ENCODE results near the gene THPO. TPM values are rescaled to one million over a fixed set of nuclear protein-coding genes. Genes with fewer than 3 reads are reported as not detected.

THPO gene
- total and polyA plus RNA-seq, 9 of the 15 experiments (the other 6 are each of a cell fraction or from before 2014, with no cell fraction given) = 0.11 to 1.1 (median 0.35) TPM; not detected in 1

- TF ChIP-seq FOXJ3 (CRISPR knock-in tag; IDR thresholded peaks at IDR 0.05) = no peak
- TF ChIP-seq GTF2E2 (tag; IDR thresholded peaks at IDR 0.05) = no peak
- TF ChIP-seq SRSF9 (IDR thresholded peaks at IDR 0.05; ENCODE audit: borderline replicate concordance, low read depth, low read length) = no peak
- TF ChIP-seq TCF3 (CRISPR knock-in tag; IDR thresholded peaks at IDR 0.05) = 0 out of 2 replicates have a peak, but pooled peaks have one; percentile 10
- no peak; the same call in 1 of the 2 replicates for TF ChIP-seq GABPA (tag; conservative IDR thresholded peaks at IDR 0.05; ENCODE audit: low read depth)
- no peak for TF ChIP-seq NR2C1 (IDR thresholded peaks at IDR 0.05)
- no peak for TF ChIP-seq NR2C1 (tag; IDR thresholded peaks at IDR 0.05)
- no peak for TF ChIP-seq LEF1 (IDR thresholded peaks at IDR 0.05)
- no peak for TF ChIP-seq SRSF7 (optimal IDR thresholded peaks at IDR 0.05; ENCODE audit: low read depth, low read length)
- TF ChIP-seq ZNF830 (CRISPR knock-in tag; IDR thresholded peaks at IDR 0.05) = no peak
- TF ChIP-seq ELF2 (CRISPR knock-in tag; IDR thresholded peaks at IDR 0.05) = no peak
- TF ChIP-seq HDAC1 (IDR thresholded peaks at IDR 0.05) = 0 out of 4 replicates have a peak, but pooled peaks of 1 of the 2 experiments have one; percentile 29
- no peak for TF ChIP-seq MAX (CRISPR knock-in tag; IDR thresholded peaks at IDR 0.05)
- no peak for TF ChIP-seq DPF2 (IDR thresholded peaks at IDR 0.05)
- 0 out of 2 replicates have a peak, but pooled peaks have one; percentile 41 for TF ChIP-seq MTA3 (IDR thresholded peaks at IDR 0.05; ENCODE audit: borderline replicate concordance)
- peak in 1 of 2 experiments; percentile 86; a peak in 1 of 4 replicates for TF ChIP-seq RCOR1 (IDR thresholded peaks at IDR 0.05; ENCODE audit: borderline replicate concordance in 1 of 2, low read depth in 2 of 2, low read length in 2 of 2)
- TF ChIP-seq ZNF280A (IDR thresholded peaks at IDR 0.05; ENCODE audit: low read depth, partially characterized antibody) = no peak
- no peak for TF ChIP-seq SIX5 (IDR thresholded peaks at IDR 0.05; ENCODE audit: borderline replicate concordance in 1 of 2, insufficient read depth in 1 of 2, low read depth in 1 of 2, low read length in 2 of 2)
- TF ChIP-seq POLR2H (tag; IDR thresholded peaks at IDR 0.05; ENCODE audit: low read depth) = no peak
Measured at GRCh38 chr3:184345317-184346144, 32.5 kb downstream of the THPO start (continued).

All from K562 (cell line).